NCI-H1930 (cell line): ENCODE data around the gene PDGFRA.
"Not testable (repeated sequence)": the region's sequence is repeated elsewhere in the genome, so short reads cannot be mapped to it uniquely, and the experiment has no call there.

ENCODE experiments used
- DNase-seq, 2 experiments: peaks; one replicate each; lab custom pipeline; 2025; lab: John Stamatoyannopoulos, UW

PDGFRA gene

DNA sequence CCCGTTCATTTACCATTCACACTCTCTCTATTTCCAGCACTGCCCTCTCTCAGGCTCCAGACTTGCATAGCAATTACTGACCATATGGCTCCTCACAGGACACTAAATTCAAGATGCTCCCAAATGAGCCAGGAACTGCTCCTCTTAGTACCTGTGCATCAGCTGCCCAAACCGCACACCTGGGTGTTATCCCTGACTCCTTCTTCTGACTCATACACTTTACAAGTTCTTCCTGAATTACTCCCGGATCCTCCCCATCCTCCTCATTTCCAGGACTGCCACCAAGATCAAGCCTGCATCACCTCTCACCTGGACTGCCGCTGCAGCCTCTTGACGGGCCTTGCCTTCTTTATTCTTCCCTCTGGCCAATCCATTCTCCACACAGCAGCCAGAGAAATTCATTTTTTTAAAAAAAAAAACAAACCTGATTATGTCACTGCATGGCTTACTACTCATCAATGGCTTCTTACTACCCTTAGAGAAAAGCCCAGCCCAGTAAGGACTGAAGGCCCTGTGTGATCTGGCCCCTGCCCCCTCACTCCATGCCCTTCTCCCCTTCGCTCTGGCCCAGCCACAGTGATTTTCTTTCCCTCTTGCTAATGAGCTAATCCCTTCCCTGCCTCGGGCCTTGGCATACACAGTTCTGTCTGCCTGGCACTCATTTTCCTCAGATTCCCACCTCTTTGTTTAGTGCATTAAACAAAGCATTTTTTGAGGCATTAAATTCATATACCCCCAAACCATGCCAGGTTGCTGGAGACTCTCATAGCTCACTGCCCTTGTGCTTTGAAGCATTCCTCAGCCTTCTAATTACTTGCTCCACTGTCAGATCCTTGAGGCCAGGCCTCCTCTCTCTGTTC is 92.0 kb downstream of the PDGFRA start:
- DNase-seq, result no peak

DNA sequence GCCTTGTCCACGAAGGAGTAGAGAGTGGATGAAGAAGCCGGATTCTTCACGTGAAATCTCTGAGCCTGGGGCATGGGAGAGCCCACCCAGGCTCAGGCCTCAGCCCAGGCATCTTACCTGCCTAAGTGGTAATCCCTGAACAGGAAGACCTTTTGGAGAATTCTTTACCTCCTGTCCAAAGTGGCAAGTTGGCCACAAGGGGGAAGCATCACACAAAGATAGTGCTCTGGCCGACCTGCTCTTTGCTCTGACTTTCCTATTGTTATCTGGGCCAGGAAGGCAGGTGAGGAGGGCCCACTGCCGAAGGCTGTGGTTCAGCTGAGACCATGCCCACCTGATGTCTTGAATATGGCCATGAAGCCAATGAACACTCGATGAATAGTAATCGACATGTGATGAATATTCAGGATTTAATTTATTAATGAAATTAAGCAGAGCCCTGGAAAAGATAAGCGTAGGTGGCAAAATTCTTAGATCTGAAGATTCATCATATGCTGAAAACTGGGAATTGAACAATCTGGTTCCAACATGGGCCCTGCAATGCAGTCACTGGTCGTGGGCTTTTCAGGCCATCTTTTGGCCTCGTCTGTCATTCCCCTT is 93.8 kb downstream of the PDGFRA start:
- peak; percentile 88 to 92 for DNase-seq

DNA sequence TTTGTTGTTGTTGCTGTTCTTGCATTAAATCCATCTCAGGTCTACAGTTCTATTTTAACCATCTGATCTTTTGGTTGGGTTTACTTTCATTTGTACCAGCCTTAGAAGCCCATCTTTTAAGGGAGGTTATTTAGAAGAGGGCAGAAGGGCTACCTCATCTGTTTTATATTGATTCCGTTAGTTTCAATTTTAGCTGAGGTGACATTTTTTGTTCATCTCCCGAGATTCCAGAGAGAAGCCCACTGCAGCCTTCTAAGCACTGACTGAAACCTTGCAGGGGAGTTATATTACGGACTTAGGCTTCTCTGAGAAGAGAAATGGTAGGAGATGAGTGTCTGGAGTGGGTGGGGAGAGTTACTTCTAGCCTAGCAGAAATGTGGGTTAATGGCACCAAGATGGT is 101.8 kb downstream of the PDGFRA start:
- DNase-seq, result no peak

DNA sequence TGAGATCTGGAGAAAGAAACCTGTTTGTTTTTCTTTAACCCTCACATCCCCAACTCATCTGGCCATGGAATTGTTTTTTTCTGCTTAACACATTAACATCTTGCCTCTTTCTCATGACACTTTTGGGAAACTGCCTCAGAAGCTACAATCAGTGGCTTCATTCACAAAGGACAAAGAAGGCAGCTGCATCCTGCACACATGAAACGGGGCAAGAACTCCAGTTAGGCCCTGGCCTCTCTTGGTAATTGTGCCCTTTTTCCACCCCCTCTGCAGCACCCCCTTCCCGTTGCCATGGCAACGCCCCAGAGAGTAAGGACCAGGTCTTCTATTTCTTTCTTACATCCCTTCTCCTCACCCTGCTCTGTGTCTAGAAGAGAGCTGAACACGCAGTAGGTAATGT is 103.4 kb downstream of the PDGFRA start:
- DNase-seq, result no peak

DNA sequence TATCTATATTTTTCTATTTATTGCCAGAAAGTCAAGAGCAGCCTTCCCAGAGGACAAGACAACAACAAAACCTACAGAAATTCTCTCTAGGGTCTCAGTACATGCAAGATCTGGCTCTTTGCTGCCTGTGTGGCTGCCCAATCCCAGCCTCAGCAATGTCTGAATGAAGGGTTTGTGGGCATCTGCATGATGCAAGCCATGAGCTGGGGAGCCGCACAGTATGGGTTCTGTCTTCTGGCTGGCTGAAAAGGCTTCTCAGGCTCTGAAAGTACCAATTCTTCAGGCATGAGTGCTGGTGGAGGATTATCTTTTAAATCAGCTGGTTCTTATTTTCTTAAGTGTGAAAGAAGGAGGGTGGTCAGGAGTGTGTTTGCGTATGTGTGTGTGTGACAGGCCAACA is 104.6 kb downstream of the PDGFRA start:
- no peak for DNase-seq

DNA sequence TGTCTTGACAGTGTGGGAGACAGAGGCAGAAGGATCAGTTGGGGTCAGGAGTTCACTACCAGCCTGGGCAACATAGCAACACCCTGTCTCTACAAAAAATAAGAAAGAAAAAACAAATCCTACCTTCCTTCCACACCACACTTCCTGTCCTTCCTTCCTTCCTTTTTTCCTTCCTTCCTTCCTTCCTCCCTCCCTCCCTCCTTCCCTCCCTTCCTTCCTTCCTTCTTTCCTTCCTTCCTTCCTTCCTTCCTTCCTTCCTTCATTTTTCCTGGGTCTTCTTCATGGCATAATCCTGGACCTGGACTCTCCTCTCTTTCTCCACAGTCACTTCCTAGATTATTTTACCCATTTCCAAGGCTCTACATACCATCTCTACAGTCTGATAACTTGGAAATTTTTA is 105.7 kb downstream of the PDGFRA start:
- not testable (repeated sequence) for DNase-seq

DNA sequence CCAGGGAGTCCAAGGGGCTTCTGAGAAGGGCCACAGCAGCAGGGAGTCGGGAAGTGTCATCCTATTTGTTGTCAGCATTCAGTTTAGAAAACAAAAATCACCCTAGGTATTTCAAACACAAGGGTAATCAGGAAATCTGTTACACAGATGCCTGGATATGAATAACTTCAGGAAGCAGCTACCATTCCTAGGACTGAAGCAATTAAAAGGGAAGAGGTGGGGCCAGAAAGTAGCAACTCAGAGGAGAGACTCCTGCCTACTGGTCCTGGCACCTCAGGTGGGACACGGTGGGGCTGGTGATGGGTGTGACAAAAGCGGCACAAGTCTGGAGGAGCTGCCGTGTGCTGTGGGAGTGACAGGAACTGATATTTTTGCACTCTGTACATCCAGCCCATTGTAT is 107.9 kb downstream of the PDGFRA start:
- no peak for DNase-seq

DNA sequence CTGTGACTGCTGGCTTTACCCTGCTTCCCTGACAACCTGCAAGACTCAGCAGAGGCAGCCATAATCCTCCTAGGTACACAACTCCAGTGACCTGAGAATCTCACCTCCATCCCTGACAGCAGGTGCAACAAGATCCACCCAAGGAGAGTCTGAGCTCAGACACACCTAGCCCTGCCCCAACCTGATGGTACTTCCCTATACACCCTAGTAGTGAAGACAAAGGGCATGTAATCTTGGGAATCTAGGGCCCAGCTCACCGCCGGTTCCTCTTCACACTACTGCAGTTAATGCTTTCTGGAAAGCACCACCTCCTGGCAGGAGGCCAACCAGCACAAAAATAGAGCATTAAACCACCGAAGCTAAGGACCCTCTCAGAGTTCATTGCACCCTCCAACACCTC is 113.0 kb downstream of the PDGFRA start:
- not testable (repeated sequence) for DNase-seq
